Activated effector memory CD4-positive, alpha-beta T cell treated with anti-CD3 and anti-CD28 coated beads, Interleukin-2, amount 50 U/mL, for 16 hours (primary cell): ENCODE data around the gene C2CD4C.

ENCODE experiments used
- DNase-seq: peaks from one replicate; pipeline ENCODE4 v3.0.0-alpha.2; 2020

C2CD4C gene

DNA sequence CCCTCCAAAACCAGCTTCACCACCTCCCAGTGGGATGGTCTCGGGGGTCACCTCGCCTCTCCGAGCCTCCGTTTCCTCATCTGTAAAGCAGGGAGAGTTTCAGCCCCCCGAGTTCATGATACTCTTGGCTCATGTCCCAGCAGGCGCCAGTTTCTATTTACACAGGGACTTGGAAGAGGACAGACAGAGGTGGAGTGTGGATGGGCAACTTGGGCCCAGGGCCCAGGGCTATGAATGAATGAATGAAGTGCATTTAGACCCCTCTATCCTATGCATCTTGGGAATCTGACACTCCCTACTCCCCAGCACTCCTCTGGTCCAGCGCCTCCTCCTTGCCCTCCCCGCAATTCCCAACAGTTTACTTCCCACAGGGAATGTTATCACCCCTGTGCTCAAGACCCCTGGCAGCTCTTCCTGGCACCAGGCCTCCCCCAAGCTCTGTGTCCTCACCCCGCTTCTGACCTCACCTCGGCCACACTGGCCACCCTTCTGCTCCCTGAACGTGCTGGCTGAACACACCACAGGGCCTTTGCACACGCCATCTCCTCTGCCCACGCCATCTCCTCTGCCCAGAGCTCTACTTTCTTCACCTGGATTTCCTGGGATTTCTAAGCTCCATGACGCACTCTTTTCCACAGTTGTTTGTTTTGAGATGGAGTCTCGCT lies 4.9 kb upstream of the C2CD4C start:
- DNase-seq: no peak

DNA sequence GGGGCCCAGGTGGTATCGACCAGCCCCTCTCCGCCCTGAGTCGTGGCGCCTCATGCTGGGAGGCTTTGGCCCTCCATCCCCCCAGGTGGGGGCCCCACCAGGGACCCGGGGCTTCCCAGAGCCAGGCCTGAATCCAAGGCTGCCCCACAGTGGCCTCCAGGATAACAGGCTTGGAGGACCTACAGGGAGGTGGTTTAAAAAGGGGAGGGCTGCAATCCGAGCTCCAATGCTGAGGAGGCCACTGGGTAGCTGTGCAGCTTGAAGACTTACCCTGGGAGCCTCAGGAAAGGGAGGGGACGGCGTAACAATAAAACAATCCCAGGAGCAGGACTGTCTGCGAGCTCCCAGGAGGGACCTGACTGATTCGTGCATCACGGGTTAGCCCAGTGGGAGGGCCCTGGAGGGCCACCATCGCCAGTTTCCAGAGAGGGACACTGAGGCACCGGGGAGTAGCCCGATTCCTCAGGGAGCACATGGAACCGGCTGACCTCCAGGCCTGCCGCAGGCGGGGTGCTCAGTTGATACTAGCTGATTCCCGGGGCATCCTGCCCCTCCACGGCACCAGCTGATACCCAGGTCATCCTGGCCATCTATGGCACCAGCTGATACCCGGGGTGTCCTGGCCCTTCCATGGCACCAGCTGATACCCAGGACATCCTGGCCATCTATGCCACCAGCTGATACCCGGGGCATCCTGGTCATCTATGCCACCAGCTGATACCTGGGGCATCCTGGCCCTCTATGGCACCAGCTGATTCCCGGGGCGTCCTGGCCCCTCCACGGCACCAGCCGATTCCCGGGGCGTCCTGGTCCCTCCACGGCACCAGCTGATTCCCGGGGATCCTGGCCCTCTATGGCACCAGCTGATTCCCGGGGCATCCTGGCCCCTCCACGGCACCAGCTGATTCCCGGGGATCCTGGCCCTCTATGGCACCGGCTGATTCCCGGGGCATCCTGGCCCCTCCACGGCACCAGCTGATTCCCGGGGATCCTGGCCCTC lies 3.7 kb upstream of the C2CD4C start:
- peak; percentile 50 for DNase-seq

DNA sequence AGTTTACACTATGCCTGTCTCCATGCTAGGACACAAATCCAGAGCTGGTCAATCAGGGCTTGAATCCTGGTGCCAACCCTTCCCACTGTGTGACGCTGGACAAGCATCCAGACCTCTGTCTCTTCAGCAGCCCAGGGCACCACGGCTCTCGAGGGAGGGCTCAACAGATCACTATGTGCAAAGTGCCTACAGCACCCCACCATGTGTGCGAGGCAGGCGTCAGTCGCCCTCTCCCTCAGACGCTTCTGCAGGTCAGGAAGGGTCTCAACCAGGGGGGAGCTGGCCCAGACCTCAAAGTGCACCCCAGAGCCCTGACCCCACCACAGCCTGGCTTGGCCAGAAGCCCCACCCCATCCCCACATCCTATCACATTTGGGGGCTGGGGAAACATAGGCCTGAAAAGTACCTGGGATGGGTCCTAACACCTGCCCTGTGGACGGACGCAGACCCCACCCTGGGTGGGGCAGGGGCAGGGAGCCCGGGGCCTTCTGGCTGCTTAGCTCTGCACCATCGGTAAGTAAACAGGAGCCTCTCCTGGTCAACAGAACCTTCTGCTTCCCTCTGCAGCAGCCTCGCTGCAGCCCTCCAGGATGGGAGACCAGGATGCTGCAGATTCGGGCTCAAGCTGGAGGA lies 2.9 kb upstream of the C2CD4C start:
- peak; percentile 56 for DNase-seq

DNA sequence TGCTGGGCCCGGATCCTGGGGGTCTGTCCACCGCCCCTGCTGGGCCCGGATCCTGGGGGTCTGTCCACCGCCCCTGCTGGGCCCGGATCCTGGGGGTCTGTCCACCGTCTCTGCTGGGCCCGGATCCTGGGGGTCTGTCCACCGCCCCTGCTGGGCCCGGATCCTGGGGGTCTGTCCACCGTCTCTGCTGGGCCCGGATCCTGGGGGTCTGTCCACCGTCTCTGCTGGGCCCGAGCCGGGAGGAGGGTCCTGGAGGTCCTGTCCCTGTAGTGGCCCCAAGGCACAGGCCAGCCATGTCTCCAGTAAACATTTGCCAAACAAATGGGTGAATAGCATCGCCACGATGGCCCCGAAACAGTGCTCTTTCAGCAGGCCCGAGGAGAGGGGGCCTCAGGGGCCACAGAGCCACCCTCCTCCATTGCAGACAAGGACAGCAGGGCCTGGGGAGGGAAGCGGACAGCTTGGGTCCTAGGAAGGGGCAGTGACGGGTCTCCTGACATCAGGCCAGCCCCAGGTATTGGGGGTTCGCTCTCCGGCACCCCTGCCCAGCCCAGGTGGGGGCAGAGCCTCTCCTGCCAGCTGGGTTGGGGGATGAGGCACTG lies 2.3 kb upstream of the C2CD4C start:
- peak; percentile 49 for DNase-seq

DNA sequence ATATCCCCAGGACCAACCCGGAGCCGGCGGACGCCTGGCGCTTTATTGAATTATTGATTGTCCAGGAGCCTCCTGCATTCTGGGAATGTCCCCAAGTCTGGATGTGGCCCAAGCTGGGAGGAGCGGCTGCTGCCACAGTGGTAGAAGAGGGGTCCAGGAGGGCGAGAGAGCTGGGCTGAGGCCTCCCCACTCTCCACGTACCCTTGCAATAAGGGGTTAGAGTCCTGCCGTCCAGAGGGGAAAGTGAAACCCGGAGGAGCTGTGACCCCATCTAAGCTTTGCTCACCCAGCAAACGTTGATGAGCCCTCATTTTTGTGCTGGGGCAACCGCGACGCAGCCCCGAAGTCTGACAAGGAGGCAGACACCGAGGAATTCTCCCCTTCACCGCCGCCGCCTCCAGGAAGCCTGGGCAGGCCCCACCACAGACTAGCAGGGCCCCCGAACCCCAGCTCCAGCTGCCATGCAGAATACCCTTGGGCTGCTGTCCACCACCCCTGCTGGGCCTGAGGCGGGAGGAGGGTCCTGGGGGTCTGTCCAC lies 1.4 kb upstream of the C2CD4C start:
- peak; percentile 50 for DNase-seq

DNA sequence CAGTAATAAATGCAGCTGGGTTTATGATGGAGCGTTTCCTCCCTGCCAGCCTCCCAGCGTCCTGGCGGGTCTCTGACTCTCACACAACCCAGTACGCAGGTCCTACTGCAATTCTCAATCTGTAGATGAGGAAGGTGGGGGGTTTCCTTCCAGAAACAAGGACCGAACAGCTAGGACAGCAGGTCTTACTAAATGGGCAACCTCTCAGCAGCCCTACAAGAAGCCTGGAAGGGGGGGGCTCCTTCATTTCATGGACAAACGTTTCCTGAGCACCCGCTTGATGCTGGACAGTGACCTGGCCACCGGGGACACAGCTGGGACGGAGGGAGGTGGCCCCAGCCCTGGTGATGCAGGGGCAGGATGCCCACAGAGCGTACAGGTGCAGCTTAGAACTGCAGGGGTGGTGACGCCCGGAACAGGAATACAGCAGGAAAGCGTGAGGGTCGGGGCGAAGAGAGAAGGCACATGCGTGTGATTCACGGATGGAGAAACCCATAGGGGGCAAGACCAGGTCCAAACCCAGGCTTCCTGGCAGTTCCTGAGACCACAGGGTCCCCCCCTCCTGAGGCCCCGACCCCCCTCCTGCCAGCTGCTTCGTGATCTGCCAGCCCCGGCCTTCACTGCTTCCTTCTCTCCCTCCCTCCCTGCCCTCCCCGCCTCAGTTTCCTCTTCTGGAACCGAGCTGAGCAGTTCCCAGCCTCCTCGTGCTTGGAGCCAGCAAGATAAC lies 732 bp upstream of the C2CD4C start:
- DNase-seq: peak; percentile 61

DNA sequence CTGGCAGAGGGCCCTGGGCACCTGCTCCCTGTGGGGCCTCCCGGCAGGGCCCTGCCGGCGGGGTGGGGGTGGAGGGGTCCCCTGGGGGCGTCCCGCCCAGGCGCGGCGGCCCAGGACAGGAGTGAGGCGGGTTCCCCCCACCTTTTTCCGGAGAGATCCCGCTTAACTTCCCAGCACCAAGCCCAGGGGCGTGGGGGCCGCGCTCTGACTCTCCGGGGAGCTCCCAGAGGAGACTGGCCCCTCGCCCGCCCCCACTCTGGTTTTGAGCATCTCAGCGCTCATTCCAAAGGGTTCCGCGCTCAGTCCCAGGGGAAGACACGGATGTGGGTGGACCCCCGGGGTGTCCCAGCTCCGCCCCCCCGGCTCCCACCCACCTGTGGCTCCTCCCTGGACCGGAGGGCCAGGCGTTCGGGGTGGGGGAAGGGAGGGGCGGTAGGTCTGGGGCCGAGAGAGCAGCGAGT lies 476 bp downstream of the C2CD4C start:
- DNase-seq: peak; percentile 57

DNA sequence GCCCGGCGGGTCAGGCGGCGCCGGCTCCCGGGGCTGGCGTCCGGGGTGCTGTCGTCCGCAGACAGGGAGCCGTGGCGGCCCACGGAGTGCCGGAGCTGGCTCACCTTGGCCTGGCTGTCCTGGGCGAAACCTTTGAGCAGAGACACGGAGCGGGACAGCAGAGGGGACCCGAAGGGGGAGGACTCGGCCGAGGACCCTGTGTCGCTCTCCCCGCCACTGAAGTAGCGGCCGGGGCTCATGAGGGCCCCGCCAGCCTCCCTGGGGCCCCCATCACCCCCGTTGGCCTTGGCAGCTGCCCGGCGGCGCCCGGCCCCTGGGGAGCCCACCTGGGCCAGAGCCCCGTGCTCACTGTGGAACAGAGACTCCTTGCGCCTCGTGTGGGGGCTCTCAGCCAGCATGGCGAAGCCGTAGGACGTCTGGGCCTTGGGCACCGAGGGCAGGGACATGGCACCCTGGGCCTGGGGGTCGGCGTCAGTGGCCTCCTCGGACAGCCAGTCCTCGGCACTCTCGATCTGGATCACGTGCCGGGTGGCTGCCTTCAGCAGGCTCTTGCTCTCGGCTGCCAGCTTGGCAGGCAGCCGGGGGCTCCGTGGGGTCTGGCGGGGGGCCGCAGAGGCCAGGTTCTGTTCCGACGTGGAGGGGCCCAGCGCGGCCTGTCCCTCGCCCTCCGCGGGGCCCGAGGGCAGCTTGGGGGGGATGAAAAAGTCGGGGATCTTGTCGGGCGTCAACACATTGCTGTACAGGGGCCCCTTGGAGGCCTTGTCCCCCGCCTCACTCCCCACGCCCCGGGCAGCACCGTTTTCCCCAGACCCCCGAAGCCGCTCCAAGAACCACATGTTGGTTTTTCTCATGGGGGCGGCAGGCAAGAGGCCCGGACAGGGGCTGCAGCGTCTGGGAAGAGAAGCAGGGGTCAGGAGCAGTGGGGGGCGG lies 1.2 kb downstream of the C2CD4C start:
- peak; percentile 60 for DNase-seq

DNA sequence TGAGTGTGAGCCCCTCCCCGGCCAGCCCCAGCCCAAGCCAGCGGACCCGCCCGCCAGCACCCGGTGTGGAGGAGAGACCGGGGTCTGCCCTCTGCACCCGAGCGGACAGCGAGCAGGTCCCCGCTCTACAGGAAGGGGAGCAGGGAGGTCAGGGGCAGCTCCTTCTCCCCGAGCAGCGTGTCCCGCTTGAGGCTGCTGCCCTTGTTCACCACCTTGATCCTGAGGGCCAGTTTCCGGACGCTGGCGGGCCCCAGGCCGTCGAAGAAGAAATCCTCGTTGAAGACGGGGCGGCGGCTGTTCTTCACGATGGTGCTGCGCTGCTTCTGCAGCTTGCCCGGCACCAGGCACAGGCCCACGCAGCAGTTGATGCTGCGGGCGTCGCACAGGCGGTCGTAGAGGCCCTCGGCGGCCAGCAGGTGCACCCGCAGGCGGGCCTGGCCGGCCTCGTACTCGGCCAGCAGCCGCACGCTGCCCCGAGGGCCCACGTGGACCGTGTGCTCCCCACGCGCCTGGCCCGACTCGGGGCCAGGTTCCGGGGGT lies 1.9 kb downstream of the C2CD4C start:
- DNase-seq: peak; percentile 37

DNA sequence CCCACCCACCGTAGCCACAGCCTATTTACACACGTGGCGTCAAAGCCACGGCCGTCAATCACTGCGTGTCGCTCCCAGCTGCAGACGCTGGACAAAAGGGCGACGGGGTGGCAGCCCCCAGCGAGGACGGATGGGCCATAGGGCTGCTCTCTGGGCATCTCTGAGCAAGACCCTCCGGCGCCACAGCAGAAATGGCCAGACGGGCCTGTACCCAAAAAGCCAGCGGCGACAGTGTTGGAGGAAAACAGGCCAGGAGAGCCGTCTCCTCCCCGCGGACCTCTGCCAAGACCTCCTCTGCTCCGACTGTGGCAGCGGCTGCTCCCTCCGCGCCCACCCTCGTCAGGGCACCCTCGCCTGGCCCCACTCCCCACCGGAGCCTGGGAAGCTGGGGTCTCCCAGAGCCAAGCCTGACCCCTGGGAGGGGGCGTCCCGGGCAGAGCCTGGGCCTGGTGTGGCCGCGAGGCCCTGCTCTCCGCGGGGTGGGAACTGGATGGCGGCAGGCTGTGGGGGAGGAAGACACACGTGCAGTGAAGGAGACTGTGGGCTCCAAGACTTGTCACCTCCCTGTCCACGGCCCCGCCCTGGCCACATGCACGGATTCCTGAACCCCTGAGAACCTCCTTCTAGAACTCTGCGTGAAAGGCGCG lies 2.7 kb downstream of the C2CD4C start:
- DNase-seq: peak; percentile 58

DNA sequence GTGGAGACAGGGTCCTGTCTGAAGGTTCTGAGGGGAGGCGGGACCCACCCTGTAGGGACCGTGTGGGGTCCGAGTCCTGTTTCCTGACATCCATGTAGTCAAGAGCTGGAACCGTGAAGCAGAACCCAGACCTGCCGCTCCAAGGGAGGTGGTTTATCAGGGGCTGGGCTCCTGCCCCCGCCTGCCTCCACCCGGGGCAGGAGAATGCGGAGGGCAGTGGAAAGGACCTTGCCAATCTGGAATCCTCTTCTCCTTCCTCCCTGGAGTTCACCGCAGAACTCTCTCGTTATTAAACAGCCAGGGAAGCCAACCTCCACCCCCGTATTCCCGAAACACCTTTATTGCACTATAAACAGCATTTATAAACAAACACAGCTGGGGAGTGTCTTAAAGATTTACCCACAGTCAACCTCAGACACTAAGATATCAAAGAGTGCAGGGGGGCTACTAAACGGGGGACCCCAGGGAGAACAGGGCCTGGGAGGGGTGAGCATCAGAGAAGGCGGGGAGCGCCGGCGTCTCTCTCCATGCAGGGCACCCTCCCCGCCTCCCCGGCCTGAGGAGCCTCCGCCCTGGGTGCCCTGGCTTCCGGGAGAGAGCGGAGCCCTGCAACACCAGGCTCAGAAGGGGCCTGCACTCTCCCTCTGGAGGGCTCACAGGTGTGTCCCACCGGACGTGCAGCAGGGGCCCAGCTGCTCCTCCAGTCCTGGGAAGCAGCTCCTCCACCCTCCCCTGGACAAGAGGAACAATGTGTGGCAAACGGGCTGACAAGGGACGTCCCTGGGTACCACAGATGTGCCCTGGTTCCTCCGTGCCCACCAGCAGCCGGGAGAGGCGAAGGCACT lies 3.6 kb downstream of the C2CD4C start:
- peak; percentile 54 for DNase-seq

DNA sequence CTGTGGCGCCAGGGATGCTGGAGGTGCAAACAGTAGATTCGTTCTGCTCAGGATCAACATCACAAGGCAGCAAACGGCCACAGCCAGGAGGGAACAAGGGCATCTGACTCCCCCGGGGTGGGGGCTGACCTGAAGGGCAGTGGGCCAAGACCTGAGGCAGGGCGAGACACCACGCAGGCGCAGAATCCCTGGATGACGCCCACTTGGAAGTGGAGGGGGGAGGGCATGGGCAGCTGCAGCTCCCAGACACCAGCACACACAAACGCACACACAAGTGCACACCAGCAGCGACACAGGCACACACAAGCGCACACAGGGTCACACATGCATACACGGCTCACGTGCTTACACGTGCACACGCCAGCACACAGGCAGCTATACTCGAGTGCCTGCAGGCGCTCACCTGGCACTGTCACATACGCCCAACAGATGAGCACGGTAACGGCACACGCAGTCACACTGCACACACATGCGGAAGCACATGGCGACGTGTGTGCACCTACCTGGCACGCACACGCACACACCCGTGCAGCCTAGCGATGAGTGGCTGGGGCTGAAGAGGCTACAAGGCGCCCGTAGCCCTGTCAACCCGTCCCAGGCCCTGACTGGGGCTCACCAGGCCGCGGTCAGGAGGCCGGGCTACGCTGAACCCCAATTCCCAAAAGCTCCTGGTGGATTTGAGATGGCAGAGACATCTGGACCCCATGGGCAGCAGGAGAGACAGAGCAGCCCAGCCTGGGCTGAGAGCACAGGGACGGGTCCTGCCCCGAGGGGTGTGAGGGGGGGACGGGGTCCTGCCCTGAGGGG lies 5.5 kb downstream of the C2CD4C start:
- peak; percentile 59 for DNase-seq

DNA sequence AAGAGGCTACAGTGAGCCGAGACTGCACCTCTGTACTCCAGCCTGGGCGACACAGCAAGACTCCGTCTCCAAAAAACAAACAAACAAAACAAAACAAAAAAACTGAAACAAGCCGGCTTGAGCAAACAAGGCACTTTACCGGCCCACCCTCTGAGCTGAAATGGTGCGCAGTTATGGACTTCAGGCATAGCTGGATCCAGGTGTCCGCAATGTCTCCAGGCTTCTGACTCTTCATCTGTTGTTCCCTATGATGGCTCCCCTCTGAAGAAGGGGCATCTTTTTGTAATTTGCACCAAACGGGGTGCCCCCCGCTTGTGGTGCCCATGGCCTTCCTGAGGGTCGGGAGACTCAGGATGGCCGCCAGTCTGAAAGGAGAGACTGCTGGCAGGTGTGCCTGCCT lies 6.2 kb downstream of the C2CD4C start:
- peak; percentile 30 for DNase-seq

DNA sequence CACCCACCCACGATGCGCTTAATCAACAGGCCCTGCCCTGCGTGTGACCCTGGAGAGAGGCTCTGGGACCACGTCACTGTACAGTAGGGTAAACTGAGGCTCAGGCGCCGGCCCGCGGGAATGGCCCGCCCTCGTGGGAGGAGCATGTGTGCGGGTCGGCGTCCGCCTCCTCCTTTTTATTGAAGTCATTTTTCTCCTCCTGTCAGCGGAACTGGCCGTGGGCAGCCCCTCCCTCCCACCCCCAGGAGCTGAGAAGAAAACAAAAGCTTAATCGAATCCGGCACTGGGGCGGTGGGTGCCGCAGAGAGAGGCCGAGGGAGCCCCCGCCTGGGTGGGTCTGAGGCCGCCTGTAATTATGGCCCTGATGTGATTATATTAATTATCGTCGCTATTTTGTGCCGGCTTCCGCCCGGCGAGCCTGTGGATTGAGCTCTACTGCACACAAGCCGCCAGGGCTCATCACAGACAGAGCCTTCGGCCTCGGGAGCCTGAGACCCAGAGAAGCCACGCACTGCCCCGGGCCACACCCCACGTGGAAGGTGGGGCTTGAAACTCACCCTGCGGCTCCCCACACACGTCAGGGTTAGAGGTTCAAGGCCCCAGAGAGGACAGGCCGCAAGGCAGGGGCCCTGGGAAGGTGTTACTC lies 7.0 kb downstream of the C2CD4C start:
- peak; percentile 38 for DNase-seq

DNA sequence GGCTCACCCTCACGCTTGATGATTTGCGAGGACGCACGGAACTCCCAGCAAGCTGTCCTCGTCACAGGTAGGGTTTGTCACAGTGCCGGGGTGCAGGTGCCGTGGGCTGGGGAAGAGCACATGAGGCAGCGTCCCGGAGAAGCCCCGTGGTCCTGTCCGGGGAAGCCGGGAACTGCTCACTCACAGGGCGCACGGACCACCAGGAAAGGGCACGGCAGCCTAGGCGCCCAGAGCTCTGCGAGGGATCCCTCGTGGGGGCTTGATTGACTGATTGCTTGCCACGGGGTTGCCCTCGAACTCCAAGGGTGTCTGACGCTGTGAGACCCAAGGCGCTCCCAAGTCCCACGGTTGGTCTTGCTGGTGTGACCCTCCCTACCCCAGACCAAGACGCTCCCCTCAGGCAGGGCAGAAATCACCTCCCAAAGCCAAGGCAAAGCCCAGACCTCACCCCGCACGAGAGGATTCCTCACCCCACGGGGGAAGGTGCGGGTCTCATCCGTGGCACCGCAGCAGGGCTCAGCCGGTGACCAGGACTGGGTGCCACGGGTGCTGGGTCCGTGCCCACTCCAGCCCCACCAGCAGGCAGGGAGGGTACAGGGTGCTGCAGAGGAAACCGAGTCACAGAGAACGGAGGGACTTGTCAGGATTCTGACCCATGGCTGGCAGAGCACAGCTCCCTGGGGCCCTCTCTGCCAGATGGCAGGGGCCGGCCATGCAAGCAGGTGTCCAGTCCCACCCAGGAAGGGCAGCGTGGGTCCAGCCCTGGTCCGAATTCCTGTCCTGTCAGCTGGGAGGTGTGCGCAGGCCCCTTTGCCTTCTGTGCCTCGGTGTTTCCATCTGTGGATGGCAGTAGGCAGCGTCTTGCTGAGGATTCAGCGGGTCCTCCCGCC lies 7.7 kb downstream of the C2CD4C start:
- DNase-seq: peak; percentile 54

DNA sequence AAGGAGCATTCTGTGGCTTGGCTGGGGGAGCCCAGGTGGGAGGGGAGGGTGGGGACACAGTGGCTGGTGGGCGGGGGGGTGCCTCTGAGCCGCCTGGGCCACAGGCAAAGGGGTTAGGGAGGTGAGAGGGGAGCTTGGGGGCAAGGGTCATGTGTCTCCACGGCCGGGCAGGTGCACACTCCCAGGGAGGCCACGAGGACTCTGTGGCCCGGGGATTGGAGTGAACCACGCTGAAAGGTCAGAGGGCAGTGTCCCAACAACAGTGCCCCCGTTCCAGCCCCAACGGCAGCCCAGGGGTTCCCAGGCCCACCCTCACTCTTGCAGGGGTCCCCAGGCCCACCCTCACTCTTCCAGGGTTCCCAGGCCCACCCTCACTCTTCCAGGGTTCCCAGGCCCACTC lies 9.6 kb downstream of the C2CD4C start:
- DNase-seq: no peak

DNA sequence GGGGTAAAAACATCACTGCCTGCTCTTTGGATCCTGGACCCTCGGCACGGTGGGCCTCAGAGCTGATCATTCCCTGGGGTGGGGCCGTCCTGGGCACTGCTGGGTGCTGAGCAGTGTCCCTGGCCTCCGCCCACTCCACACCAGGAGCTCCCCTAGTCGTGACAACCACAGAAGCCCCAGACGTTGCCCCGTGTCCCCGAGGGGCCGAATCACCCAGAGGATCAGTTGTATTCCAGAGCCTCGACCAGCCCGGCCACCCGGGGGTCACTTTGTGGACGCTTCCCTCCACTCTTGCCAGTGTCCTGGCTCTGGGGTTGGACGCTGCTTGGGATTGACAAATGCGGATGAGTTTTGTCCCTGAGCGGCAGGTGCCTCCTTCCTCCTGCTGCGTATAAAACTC lies 10.2 kb downstream of the C2CD4C start:
- DNase-seq: peak; percentile 54
